Measurements from ENCODE around the gene VPS4A.

DNA sequence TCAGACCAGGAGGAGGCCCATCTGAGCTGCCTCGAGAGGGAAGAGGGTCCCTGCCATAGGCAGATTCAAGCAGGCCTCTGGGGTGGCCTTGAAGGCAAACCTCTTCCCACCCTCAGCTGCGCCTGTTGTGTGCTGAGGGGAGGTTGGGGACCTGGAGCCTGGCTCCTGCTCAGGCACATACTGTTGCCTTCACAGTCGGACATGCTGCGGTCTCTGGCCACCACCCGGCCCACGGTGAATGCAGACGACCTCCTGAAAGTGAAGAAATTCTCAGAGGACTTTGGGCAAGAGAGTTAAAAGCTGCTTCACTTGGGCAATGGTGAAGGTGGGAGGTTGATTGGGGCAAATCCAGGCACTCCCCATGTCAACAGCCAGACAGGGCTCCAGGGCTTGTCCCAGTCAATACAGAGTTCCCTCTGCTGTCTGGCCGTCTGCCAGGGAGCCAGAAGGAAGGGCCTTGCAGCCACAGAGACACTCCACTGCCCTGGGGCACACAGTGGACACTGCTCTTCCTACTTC lies 12.9 kb downstream of the VPS4A start:
- TF ChIP-seq, protein P1, sequence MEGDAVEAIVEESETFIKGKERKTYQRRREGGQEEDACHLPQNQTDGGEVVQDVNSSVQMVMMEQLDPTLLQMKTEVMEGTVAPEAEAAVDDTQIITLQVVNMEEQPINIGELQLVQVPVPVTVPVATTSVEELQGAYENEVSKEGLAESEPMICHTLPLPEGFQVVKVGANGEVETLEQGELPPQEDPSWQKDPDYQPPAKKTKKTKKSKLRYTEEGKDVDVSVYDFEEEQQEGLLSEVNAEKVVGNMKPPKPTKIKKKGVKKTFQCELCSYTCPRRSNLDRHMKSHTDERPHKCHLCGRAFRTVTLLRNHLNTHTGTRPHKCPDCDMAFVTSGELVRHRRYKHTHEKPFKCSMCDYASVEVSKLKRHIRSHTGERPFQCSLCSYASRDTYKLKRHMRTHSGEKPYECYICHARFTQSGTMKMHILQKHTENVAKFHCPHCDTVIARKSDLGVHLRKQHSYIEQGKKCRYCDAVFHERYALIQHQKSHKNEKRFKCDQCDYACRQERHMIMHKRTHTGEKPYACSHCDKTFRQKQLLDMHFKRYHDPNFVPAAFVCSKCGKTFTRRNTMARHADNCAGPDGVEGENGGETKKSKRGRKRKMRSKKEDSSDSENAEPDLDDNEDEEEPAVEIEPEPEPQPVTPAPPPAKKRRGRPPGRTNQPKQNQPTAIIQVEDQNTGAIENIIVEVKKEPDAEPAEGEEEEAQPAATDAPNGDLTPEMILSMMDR (conservative IDR thresholded peaks at IDR 0.05; ENCODE audit: low read length) = no peak
- TF ChIP-seq EZH2phosphoT487 (IDR thresholded peaks at IDR 0.05; ENCODE audit: borderline replicate concordance) = no peak

Measured in Loucy (cell line).